PC-3 (cell line): ENCODE measurements around the gene FIBCD1.

Experiments
- CTCF ChIP-seq: fragments of 300-600 bp; sonication (generic); conservative IDR thresholded peaks from 2 replicates; pipeline ENCODE4 v1.5.1; 2017; ENCODE audit warnings: antibody characterized with exemption, low read depth, mild to moderate bottlenecking, low read length
- EZH2 ChIP-seq: fragments of 300-600 bp; sonication (generic); IDR thresholded peaks from one replicate; pipeline ENCODE4 v1.6.1; 2017; ENCODE audit warnings: antibody characterized with exemption, mild to moderate bottlenecking, low read length; ENCODE audit not compliant: unreplicated experiment
- EZH2phosphoT487 ChIP-seq: fragments of 300-600 bp; sonication (generic); IDR thresholded peaks from 2 replicates; pipeline ENCODE4 v1.6.1; 2018; ENCODE audit warnings: mild to moderate bottlenecking, antibody characterized with exemption, low read length, borderline replicate concordance

GRCh38 chr9:130918826-130919558 is 20.1 kb downstream of the FIBCD1 start:
- TF ChIP-seq CTCF, result no peak
- TF ChIP-seq EZH2, result no peak
- no peak for TF ChIP-seq EZH2phosphoT487
